Keratinocyte (primary cell): Measurements from ENCODE around the gene RIT1. TPM values are rescaled to one million over a fixed set of nuclear protein-coding genes. Genes with fewer than 3 reads are reported as not detected.

Experiments used
- DNase-seq: peaks from one replicate; pipeline ENCODE4 v3.0.0-alpha.2; 2011; ENCODE audit warnings: low read depth, missing footprints, low spot score
- FAIRE-seq: peaks from 2 replicates; lab custom pipeline; 2011; peaks lifted over from hg19 to GRCh38; lab: Jason Lieb, UNC
- H2AFZ ChIP-seq: 2 replicates; pipeline ENCODE4 v1.6.0; 2012; ENCODE audit warnings: low read length, control low read depth, inconsistent platforms; ENCODE audit not compliant: control insufficient read depth
- H3K27ac ChIP-seq: 2 replicates; pipeline ENCODE4 v1.5.1; 2011; ENCODE audit warnings: low read length; ENCODE audit not compliant: control insufficient read depth, insufficient read depth
- H3K27me3 ChIP-seq: 3 replicates; pipeline ENCODE4 v1.6.0; 2011; ENCODE audit warnings: low read length; ENCODE audit not compliant: control insufficient read depth, insufficient read depth; ENCODE audit errors: extremely low read depth
- H3K36me3 ChIP-seq, 2 experiments: 2 replicates in 1 of 2; 3 replicates in 1 of 2; pipeline ENCODE4 v1.5.1; 2011; ENCODE audit warnings: low read length in 2 of 2, mild to moderate bottlenecking in 1 of 2; ENCODE audit not compliant: control insufficient read depth in 2 of 2, insufficient read depth in 2 of 2; ENCODE audit errors: extremely low read depth in 1 of 2
- H3K4me1 ChIP-seq: 3 replicates; pipeline ENCODE4 v1.5.1; 2011; ENCODE audit warnings: low read length; ENCODE audit not compliant: control insufficient read depth, insufficient read depth; ENCODE audit errors: extremely low read depth
- H3K4me2 ChIP-seq: 3 replicates; pipeline ENCODE4 v1.6.0; 2011; ENCODE audit warnings: low read depth, low read length; ENCODE audit not compliant: control insufficient read depth, insufficient read depth; ENCODE audit errors: extremely low read depth
- H3K4me3 ChIP-seq, 3 experiments: fragments of 200-600 bp in 1 of 3; sonication (generic) in 1 of 3; 2 replicates in 2 of 3; 3 replicates in 1 of 3; pipeline ENCODE4 v1.5.1; 2011 to 2016; ENCODE audit warnings: low read length in 3 of 3, mild to moderate bottlenecking in 3 of 3, control low read depth in 2 of 3, inconsistent platforms in 1 of 3, low read depth in 1 of 3, mixed read lengths in 1 of 3, mixed run types in 1 of 3, moderate library complexity in 1 of 3; ENCODE audit not compliant: control insufficient read depth in 2 of 3, insufficient read depth in 2 of 3; ENCODE audit errors: extremely low read depth in 1 of 3
- H3K79me2 ChIP-seq: 2 replicates; pipeline ENCODE4 v1.6.0; 2012; ENCODE audit warnings: low read length; ENCODE audit not compliant: control insufficient read depth, insufficient read depth
- H3K9ac ChIP-seq: 3 replicates; pipeline ENCODE4 v1.6.0; 2011; ENCODE audit warnings: low read length; ENCODE audit not compliant: control insufficient read depth, insufficient read depth; ENCODE audit errors: extremely low read depth
- H3K9me1 ChIP-seq: 3 replicates; pipeline ENCODE4 v1.6.0; 2011; ENCODE audit warnings: low read length; ENCODE audit not compliant: control insufficient read depth, insufficient read depth; ENCODE audit errors: extremely low read depth
- H3K9me3 ChIP-seq: 2 replicates; pipeline ENCODE4 v1.5.1; 2012; ENCODE audit warnings: low read depth, low read length; ENCODE audit not compliant: control insufficient read depth
- H4K20me1 ChIP-seq: 3 replicates; pipeline ENCODE4 v1.6.0; 2011; ENCODE audit warnings: low read length; ENCODE audit not compliant: control insufficient read depth, insufficient read depth; ENCODE audit errors: extremely low read depth
- CTCF ChIP-seq, 3 experiments: IDR thresholded peaks in 1 of 3; conservative IDR thresholded peaks in 1 of 3; optimal IDR thresholded peaks in 1 of 3; 2 replicates in 2 of 3; 3 replicates in 1 of 3; pipeline versions ENCODE3 to v1.5.1; 2011; ENCODE audit warnings: low read length in 3 of 3, mild to moderate bottlenecking in 3 of 3, moderate library complexity in 2 of 3, control low read depth in 1 of 3, inconsistent platforms in 1 of 3; ENCODE audit not compliant: insufficient read depth in 2 of 3; ENCODE audit errors: extremely low read depth in 1 of 3
- EZH2 ChIP-seq: IDR thresholded peaks from one replicate; pipeline ENCODE4 v1.6.1; 2012; ENCODE audit warnings: inconsistent platforms, mild to moderate bottlenecking, low read length, moderate library complexity
- dilution Hi-C: fragments of 300-500 bp; cut with MboI; formaldehyde crosslinking; loops from one replicate; pipeline ENCODE4 v1.7.0; 2020; ENCODE audit warnings: low sequenced_read_pairs; ENCODE audit not compliant: extremely low pct_ligation_motif_present
- polyA plus RNA-seq, 5 experiments: library from polyadenylated mRNA; depleted of rRNA in 3 of 5; stranded (reverse) in 3 of 5; stranded (forward) in 1 of 5; unstranded in 1 of 5; fragments of >200 nt; gene quantifications; 1 replicate in 1 of 5; 2 replicates in 3 of 5; 3 replicates in 1 of 5; pipeline versions ENCODE4 v1.2.1 to v1.2.3, GENCODE V29; 2011 to 2012; ENCODE audit warnings: missing spikeins in 2 of 5, low read depth in 1 of 5, low replicate concordance in 1 of 5

RIT1 gene
- polyA plus RNA-seq, 1 donor (not counting 4 experiments of a cell fraction or from before 2014, with no cell fraction given): 33.5 TPM

DNA sequence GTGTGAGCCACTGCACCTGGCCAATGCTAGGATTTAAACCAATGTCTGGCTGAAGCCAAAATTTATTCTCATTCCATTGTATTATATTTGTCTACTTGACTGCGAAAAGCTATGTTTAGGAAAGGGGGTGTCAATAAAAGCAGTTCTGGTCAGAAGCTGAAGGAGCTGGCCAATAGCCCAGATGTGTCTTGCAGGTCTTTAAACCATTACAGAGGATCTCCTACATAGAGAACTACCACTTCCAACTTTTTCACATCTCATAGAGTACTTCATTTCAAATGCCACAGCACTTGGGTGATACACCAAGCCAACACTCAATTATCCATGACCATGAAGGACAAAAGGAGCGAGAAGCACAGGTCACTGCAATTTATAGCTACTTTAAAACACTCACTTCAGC is 49.3 kb downstream of the RIT1 start:
- dilution Hi-C loops: no loop called here
- Histone ChIP-seq H3K36me3 (no peaks in the 10 kb centered on the region), H3K79me2 (peaks cover 1% of the 10 kb centered on the region), H3K9ac (no peak overlapping the region), H3K4me3 (no peak overlapping the region), H3K4me2 (no peak overlapping the region), H3K4me1 (peaks cover 13% of the 10 kb centered on the region), H3K27me3 (peaks cover 14% of the 10 kb centered on the region), H3K9me3 (no peaks in the 10 kb centered on the region), H3K27ac (no peak overlapping the region), H3K9me1 (no peaks in the 10 kb centered on the region), H4K20me1 (no peaks in the 10 kb centered on the region), H2AFZ (no peak overlapping the region)
- TF ChIP-seq EZH2 (no peak), CTCF (optimal IDR thresholded peaks at IDR 0.05 in 1 of 3, IDR thresholded peaks at IDR 0.05 in 1 of 3, conservative IDR thresholded peaks at IDR 0.05 in 1 of 3; ENCODE audit: extremely low read depth in 1 of 3, insufficient read depth in 2 of 3, low read length in 3 of 3) (no peak)
- FAIRE-seq: no peak
- no peak for DNase-seq

GRCh38 chr1:155860970-155861510 is 50.1 kb downstream of the RIT1 start:
- dilution Hi-C loops: no loop called here
- peak overlapping the region; percentile 16 for H2AFZ ChIP-seq
- no peak overlapping the region for H3K9ac ChIP-seq
- H3K4me2 ChIP-seq: no peak overlapping the region
- no peak for DNase-seq
- H4K20me1 ChIP-seq: no peaks in the 10 kb centered on the region
- no peak overlapping the region for H3K4me3 ChIP-seq
- H3K9me1 ChIP-seq: no peaks in the 10 kb centered on the region
- FAIRE-seq: no peak
- no peaks in the 10 kb centered on the region for H3K9me3 ChIP-seq
- H3K79me2 ChIP-seq: peaks cover 10% of the 10 kb centered on the region
- H3K4me1 ChIP-seq: peaks cover 17% of the 10 kb centered on the region
- H3K27ac ChIP-seq: no peak overlapping the region
- TF ChIP-seq EZH2: no peak
- TF ChIP-seq CTCF (optimal IDR thresholded peaks at IDR 0.05 in 1 of 3, IDR thresholded peaks at IDR 0.05 in 1 of 3, conservative IDR thresholded peaks at IDR 0.05 in 1 of 3; ENCODE audit: extremely low read depth in 1 of 3, insufficient read depth in 2 of 3, low read length in 3 of 3): no peak
- H3K27me3 ChIP-seq: peaks cover 14% of the 10 kb centered on the region
- no peaks in the 10 kb centered on the region for H3K36me3 ChIP-seq
